PC-3 (cell line): Measurements from ENCODE around the gene XNDC1N. TPM values are rescaled to one million over a fixed set of nuclear protein-coding genes. Genes with fewer than 3 reads are reported as not detected.

ENCODE experiments used
- ATAC-seq: fragments of 200-7000 bp; cut with Tn5 transposase; 2 replicates; pipeline ENCODE4 v1.9.1; 2020; ENCODE audit warnings: mild to moderate bottlenecking, moderate library complexity
- BruUV-seq: library from RNA; stranded (reverse); fragments of 400-500 nt; replicated peaks from 2 replicates; lab custom pipeline; 2021; lab: Mats Ljungman, UMichigan
- CTCF ChIA-PET: fragments of 300-600 bp; sonication (Branson Sonifier 250); formaldehyde crosslinking; loops from one replicate; lab custom pipeline; 2022; ENCODE audit warnings: antibody characterized with exemption; lab: Charles Lee
- POLR2A ChIA-PET: fragments of 300-600 bp; sonication (Branson Sonifier 250); formaldehyde crosslinking; loops from one replicate; lab custom pipeline; 2022; ENCODE audit warnings: antibody characterized with exemption; ENCODE audit not compliant: unreplicated experiment; lab: Charles Lee
- DNase-seq: peaks from one replicate; pipeline ENCODE4 v3.0.0-alpha.2; 2015
- H2AFZ ChIP-seq: fragments of 300-600 bp; sonication (generic); 2 replicates; pipeline ENCODE4 v1.6.0; 2016; ENCODE audit warnings: antibody characterized with exemption, low read length
- H3F3A ChIP-seq: fragments of 300-600 bp; sonication (generic); one replicate; pipeline ENCODE4 v1.6.0; 2017; ENCODE audit warnings: antibody characterized with exemption, low read length, control low read depth, mild to moderate bottlenecking; ENCODE audit not compliant: unreplicated experiment
- H3K27ac ChIP-seq: fragments of 300-600 bp; sonication (generic); 2 replicates; pipeline ENCODE4 v1.5.1; 2016; ENCODE audit warnings: mild to moderate bottlenecking, low read length
- H3K27me3 ChIP-seq: fragments of 300-600 bp; sonication (generic); 2 replicates; pipeline ENCODE4 v1.6.1; 2016; ENCODE audit warnings: low read length, mixed read lengths
- H3K36me3 ChIP-seq: fragments of 300-600 bp; sonication (generic); 2 replicates; pipeline ENCODE4 v1.6.1; 2016; ENCODE audit warnings: low read depth, mixed run types, low read length, mixed read lengths
- H3K4me1 ChIP-seq: fragments of 300-600 bp; sonication (generic); 2 replicates; pipeline ENCODE4 v1.5.1; 2016; ENCODE audit warnings: low read length; ENCODE audit not compliant: insufficient read depth
- H3K4me2 ChIP-seq: fragments of 300-600 bp; sonication (generic); 2 replicates; pipeline ENCODE4 v1.6.0; 2016; ENCODE audit warnings: low read length
- H3K4me3 ChIP-seq: fragments of 300-600 bp; sonication (generic); 2 replicates; pipeline ENCODE4 v1.5.1; 2016; ENCODE audit warnings: mild to moderate bottlenecking, low read length, mixed read lengths
- H3K79me2 ChIP-seq: fragments of 300-600 bp; sonication (generic); 2 replicates; pipeline ENCODE4 v1.6.1; 2017; ENCODE audit warnings: low read length, mixed read lengths
- H3K9ac ChIP-seq: fragments of 300-600 bp; sonication (generic); 2 replicates; pipeline ENCODE4 v1.6.0; 2016; ENCODE audit warnings: mild to moderate bottlenecking, low read length
- H3K9me2 ChIP-seq: fragments of 300-600 bp; sonication (generic); replicated peaks from 2 replicates; pipeline ENCODE4 v1.6.1; 2016; ENCODE audit warnings: mixed run types, low read length, mixed read lengths
- H3K9me3 ChIP-seq: fragments of 300-600 bp; sonication (generic); 2 replicates; pipeline ENCODE4 v1.6.1; 2016; ENCODE audit warnings: low read length, mixed read lengths
- H4K20me1 ChIP-seq: fragments of 300-600 bp; sonication (generic); 2 replicates; pipeline ENCODE4 v1.6.1; 2016; ENCODE audit warnings: low read length, mixed read lengths
- CTCF ChIP-seq: fragments of 300-600 bp; sonication (generic); conservative IDR thresholded peaks from 2 replicates; pipeline ENCODE4 v1.5.1; 2017; ENCODE audit warnings: antibody characterized with exemption, low read depth, mild to moderate bottlenecking, low read length
- EZH2 ChIP-seq: fragments of 300-600 bp; sonication (generic); IDR thresholded peaks from one replicate; pipeline ENCODE4 v1.6.1; 2017; ENCODE audit warnings: antibody characterized with exemption, mild to moderate bottlenecking, low read length; ENCODE audit not compliant: unreplicated experiment
- EZH2phosphoT487 ChIP-seq: fragments of 300-600 bp; sonication (generic); IDR thresholded peaks from 2 replicates; pipeline ENCODE4 v1.6.1; 2018; ENCODE audit warnings: mild to moderate bottlenecking, antibody characterized with exemption, low read length, borderline replicate concordance
- intact Hi-C: fragments of 100-400 bp; cut with micrococcal nuclease; formaldehyde crosslinking; loops from 2 replicates; pipeline ENCODE4 v1.9.0; 2023
- total RNA-seq: library from RNA; depleted of rRNA; stranded (reverse); fragments of >200 nt; gene quantifications from 2 replicates; pipeline ENCODE4 v1.2.3, GENCODE V29; 2014

Gene XNDC1N
- total RNA-seq, 1 experiment from 2014 or later = 14.0 TPM

- ChIA-PET POLR2A (no interaction called here), CTCF (interaction anchor here (0.5 kb wide), 1 partner anchor 21 kb away, joined by 3 read pairs; no protein-coding TSS in a partner anchor)
- ATAC-seq (no peak), DNase-seq (no peak)
- no peak overlapping the region for H3K4me3 ChIP-seq
- no peak overlapping the region for H3K4me2 ChIP-seq
- TF ChIP-seq CTCF (no peak), EZH2 (no peak), EZH2phosphoT487 (no peak)
- no TSS peak for BruUV-seq
- H3K79me2 ChIP-seq = peaks cover 50% of the 10 kb centered on the region
- no peaks in the 10 kb centered on the region for H3K9me2 ChIP-seq
- H3K4me1 ChIP-seq = no peaks in the 10 kb centered on the region
- intact Hi-C loops = no loop called here
- no peak overlapping the region for H3K9ac ChIP-seq
- no peak overlapping the region for H3K27ac ChIP-seq
- no peaks in the 10 kb centered on the region for H3K27me3 ChIP-seq
- H3K36me3 ChIP-seq = peaks cover 6% of the 10 kb centered on the region
- H4K20me1 ChIP-seq = no peaks in the 10 kb centered on the region
- no peaks in the 10 kb centered on the region for H3K9me3 ChIP-seq
- no peaks in the 10 kb centered on the region for H3F3A ChIP-seq
- H2AFZ ChIP-seq = no peak overlapping the region
Observed at GRCh38 chr11:71955898-71956456, 27.6 kb upstream of the XNDC1N start.

GRCh38 chr11:71951741-71952310 lies 23.4 kb upstream of the XNDC1N start:
- no peaks in the 10 kb centered on the region for H3F3A ChIP-seq
- no peaks in the 10 kb centered on the region for H3K27me3 ChIP-seq
- peaks cover 91% of the 10 kb centered on the region for H3K79me2 ChIP-seq
- intact Hi-C loops = no loop called here
- BruUV-seq = no TSS peak
- H3K27ac ChIP-seq = no peak overlapping the region
- ChIA-PET POLR2A (no interaction called here), CTCF (no interaction called here)
- H3K4me2 ChIP-seq = no peak overlapping the region
- no peak overlapping the region for H3K9ac ChIP-seq
- TF ChIP-seq EZH2phosphoT487 (no peak), EZH2 (no peak), CTCF (no peak)
- peaks cover 13% of the 10 kb centered on the region for H3K4me1 ChIP-seq
- ATAC-seq (no peak), DNase-seq (no peak)
- no peaks in the 10 kb centered on the region for H4K20me1 ChIP-seq
- no peaks in the 10 kb centered on the region for H3K9me3 ChIP-seq
- H3K9me2 ChIP-seq = no peaks in the 10 kb centered on the region
- no peak overlapping the region for H3K4me3 ChIP-seq
- H2AFZ ChIP-seq = no peak overlapping the region
- no peaks in the 10 kb centered on the region for H3K36me3 ChIP-seq

GRCh38 chr11:71949034-71949433 lies 20.6 kb upstream of the XNDC1N start:
- BruUV-seq = no TSS peak
- Histone ChIP-seq H3K9me3 (no peaks in the 10 kb centered on the region), H3K79me2 (peaks cover 82% of the 10 kb centered on the region), H3F3A (peaks cover 11% of the 10 kb centered on the region), H3K4me2 (no peak overlapping the region), H3K27me3 (no peaks in the 10 kb centered on the region), H3K4me3 (no peak overlapping the region), H3K9ac (no peak overlapping the region), H3K36me3 (no peaks in the 10 kb centered on the region), H3K9me2 (no peaks in the 10 kb centered on the region), H3K27ac (no peak overlapping the region), H2AFZ (no peak overlapping the region), H4K20me1 (no peaks in the 10 kb centered on the region), H3K4me1 (peaks cover 41% of the 10 kb centered on the region)
- POLR2A ChIA-PET = no interaction called here
- intact Hi-C loops = no loop called here
- CTCF ChIA-PET = interaction anchor here (0.6 kb wide), 1 partner anchor 341 kb away, joined by 3 read pairs; no protein-coding TSS in a partner anchor
- DNase-seq (no peak), ATAC-seq (no peak)
- no peak for TF ChIP-seq CTCF
- TF ChIP-seq EZH2phosphoT487 = no peak
- no peak for TF ChIP-seq EZH2
